AG09309 (cell line): Measurements from ENCODE around the gene CHURC1.

Experiments
- DNase-seq: peaks from one replicate; pipeline ENCODE4 v3.0.0-alpha.2; 2010; ENCODE audit warnings: low read depth
- H3K4me3 ChIP-seq: 2 replicates; pipeline ENCODE4 v1.5.1; 2011; ENCODE audit warnings: mild to moderate bottlenecking, low read depth, low read length, moderate library complexity; ENCODE audit not compliant: control insufficient read depth
- TF ChIP-seq, protein P1 (sequence below): IDR thresholded peaks from 2 replicates; pipeline ENCODE4 v1.5.1; 2011; ENCODE audit warnings: mild to moderate bottlenecking, low read depth, low read length, inconsistent platforms; ENCODE audit not compliant: insufficient read depth, control insufficient read depth; ENCODE audit errors: missing control alignments

The CHURC1 gene

DNA sequence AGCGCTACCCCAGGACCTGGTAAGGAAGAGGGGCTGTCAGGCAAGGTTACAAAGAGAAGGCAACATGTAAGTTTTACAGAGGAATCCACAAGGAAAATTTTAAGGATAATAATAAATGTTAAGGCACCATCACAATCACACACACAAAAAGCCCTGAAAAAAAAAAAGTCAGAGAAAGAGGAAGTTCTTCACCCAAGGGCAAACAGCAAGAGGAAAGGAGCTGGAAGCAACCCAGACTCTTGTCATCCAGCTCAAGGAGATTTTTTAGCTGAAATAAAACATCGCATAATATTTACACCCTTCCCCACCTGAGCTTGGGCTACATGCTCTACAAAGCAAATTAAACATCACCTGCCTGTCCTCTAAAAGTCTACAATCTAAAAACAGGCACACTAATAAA lies 44.1 kb upstream of the CHURC1 start:
- TF ChIP-seq, protein P1, sequence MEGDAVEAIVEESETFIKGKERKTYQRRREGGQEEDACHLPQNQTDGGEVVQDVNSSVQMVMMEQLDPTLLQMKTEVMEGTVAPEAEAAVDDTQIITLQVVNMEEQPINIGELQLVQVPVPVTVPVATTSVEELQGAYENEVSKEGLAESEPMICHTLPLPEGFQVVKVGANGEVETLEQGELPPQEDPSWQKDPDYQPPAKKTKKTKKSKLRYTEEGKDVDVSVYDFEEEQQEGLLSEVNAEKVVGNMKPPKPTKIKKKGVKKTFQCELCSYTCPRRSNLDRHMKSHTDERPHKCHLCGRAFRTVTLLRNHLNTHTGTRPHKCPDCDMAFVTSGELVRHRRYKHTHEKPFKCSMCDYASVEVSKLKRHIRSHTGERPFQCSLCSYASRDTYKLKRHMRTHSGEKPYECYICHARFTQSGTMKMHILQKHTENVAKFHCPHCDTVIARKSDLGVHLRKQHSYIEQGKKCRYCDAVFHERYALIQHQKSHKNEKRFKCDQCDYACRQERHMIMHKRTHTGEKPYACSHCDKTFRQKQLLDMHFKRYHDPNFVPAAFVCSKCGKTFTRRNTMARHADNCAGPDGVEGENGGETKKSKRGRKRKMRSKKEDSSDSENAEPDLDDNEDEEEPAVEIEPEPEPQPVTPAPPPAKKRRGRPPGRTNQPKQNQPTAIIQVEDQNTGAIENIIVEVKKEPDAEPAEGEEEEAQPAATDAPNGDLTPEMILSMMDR, result no peak
- DNase-seq, result no peak
- H3K4me3 ChIP-seq, result no peak overlapping the region

DNA sequence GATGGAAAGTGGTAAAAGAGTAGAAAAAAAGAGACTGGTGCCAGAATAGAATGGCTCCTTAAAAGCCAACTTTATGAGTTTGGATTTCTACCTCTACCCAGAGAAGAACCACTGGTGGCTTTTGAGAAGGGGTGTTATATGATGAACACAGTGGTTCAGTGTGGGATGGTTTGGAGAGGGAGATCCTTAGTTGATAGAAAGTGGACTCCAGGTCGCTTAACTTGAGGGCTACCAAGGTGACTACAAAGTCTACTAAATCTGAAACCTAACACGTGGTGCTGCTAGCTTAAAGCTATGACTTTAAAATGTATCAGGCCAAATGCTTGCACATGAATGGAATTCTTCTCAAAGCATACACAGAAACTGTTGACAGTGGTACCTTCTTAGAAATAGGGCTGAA lies 42.9 kb upstream of the CHURC1 start:
- TF ChIP-seq, protein P1, result no peak
- no peak overlapping the region for H3K4me3 ChIP-seq
- no peak for DNase-seq

DNA sequence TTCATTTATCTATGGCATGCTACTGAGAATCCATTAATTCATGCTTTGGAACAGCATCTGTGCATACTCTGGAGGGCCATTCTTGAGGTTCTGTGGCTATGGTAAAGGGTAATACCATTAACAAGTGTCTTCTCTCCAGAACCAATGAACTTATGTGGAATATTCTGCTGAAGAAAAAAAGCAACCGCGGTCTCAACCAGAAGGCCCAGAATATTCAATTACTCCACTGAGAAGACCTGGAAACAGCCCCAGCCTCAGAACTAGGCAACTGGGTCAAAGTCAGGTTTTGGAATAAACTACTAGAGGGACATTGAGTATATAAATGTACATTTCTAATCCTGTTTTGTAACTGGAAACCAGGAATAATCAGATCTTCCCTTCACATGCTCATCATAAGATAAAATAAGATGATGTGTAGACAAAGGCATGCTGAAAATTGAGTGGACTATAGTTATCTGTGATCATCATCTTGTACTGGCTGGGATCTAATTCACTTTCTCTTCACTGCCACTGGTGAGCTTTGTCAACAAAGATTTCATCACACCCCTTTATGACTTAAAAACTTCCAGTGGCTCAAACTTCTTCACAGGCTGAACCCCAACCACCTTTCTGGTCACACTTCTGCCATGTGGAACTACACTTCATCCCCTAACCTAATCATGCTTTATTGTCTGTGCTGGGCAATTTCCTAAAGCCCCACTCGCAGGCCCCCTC lies 40.6 kb upstream of the CHURC1 start:
- TF ChIP-seq, protein P1, result no peak
- no peak for DNase-seq
- no peak overlapping the region for H3K4me3 ChIP-seq

DNA sequence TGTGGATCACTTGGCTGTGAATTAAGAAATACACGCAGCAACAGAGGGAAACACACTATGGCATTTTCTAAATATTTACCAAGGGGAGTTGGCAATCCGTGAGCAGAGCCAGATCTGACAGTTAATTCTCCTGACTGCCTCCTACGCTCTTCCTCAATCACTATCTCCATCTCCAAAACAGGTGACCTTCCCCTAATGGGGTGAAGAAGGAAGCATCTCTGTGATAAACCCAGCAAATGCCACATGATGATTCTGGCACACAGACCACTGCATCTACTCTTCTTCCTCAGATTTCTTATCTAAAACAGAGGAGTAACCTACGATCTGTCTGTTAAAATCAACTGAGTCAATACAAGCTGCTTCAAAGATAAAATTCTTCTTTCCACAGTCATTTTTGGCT lies 38.9 kb upstream of the CHURC1 start:
- no peak for DNase-seq
- TF ChIP-seq, protein P1, result no peak
- H3K4me3 ChIP-seq, result no peak overlapping the region

DNA sequence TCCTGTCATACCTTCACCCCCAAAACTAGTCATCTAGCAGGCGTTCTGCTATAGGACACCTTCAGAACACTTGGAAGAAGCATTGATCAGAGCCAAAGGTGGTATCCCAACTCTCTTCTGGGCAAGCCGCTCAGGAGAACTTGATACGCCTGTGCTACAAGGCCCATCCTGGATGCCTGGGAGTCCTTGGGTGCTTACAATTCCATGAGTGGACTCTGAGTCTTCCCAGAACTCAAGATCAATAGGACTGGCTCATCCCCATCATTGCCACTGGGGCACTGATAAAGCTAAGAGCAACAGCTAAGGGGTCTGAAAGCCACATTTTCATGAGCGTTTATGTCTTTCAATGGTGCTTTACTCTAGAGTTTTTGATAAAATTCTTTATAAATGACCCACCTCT lies 36.4 kb upstream of the CHURC1 start:
- TF ChIP-seq, protein P1, result no peak
- no peak for DNase-seq
- no peak overlapping the region for H3K4me3 ChIP-seq

DNA sequence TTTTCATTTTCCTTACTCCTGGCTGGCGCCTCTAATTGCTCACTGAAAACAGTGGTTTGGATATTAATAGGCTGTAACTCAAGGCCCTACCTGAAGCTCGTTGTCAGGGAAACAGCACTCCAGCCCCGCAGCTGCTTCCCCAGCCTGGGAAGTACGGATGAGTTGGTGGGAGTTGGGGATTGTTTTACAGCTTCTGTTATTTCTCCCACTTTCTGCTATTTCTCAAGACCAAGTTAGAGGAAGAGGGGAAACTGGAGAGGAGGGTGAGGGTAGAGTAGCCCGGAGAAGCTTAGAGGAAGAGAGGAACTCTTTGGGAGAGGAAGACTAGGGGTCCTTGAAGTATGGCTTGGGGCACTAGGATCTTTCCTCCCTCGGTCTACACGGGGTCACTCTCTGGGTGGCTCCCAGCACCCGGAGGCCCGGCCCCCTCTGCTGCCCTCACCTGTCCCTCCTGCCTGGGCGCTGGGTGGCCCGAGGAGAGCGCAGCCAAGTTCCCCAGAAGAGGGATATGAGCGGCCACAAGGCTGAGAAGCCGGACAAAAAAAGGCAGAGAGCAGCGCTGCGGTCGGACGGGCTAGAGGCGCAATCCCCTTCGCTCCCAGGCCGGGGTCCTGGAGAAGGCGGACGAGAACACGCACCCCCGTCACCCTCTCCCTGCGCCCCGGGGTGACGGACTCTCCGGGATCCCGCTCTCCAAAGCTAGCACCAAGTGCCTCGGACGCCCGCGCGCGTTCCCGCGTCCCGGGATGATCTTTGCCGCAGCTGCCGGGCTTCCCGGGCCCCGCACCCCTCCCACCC lies 35.2 kb upstream of the CHURC1 start:
- TF ChIP-seq, protein P1, result no peak
- no peak for DNase-seq
- no peak overlapping the region for H3K4me3 ChIP-seq
